ENCODE data around the gene DMXL2.
"Not testable (repeated sequence)": the region's sequence is repeated elsewhere in the genome, so short reads cannot be mapped to it uniquely, and the experiment has no call there.

DMXL2 gene

DNA sequence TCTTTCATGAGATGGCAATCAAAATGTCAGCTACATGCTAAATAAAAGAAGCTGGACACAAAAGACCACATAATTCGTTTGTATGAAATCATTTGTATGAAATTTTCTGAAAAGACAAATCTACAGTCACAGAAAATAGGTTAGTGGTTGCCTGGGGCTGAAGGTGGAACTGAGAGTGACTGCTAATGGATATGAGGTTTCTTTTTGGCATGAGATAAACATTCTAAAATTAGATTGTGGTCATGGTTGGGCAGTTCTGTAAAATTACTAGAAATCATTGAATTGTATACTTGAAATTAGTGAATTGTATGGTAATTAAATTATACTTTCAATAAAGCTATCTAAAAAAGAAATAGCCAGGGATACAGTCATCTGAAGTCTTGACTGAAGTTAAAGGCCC lies 2.7 kb upstream of the DMXL2 start:
- DNase-seq (ENCODE audit: insufficient read length, low spot score): no peak
- peak; percentile 73 for FAIRE-seq

DNA sequence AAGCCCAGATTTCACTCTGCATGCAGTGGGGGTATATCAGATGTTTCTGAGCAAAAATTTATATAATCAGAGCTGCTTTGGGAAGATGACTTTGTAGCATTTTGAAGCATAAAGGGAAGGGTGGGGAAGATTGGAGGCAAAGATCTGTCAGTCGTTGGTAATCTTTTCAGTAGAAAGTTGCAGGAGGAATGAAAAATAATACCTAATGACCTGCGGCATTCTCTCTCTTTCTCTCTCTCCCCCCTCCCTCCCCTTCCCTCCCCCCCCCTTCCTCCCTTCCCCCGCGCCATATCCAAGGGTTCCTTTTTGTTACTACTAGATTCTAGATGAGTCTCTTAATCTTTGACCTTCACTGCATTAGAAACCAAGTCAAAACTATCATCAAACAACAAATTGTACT lies 1.5 kb upstream of the DMXL2 start:
- no peak for DNase-seq (ENCODE audit: insufficient read length, low spot score)
- FAIRE-seq: no peak

DNA sequence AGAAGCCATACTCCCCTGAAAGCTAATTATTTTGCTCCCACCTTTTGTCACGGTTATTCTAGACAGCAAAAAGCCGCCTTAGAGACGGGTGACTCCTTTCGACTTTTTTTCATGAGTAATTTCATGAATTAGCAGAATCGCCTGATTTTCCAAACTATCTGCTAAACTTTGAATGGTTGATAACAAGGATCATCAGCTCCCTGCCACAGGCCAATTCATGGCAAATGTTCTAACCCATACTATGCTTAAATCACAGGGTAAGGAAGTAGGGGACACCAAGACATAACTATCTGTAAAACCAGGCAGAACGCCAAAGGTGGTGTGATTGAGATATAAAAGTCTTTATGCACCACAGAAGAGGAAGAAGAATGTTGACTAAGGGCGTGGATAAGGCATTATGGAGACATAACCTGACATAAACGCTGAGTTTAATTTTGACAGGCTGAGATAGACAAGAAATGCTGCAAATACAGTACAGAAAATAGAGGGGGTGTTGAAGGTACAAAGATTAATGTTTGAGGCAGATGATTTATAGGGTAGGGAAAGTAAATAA lies 891 bp upstream of the DMXL2 start:
- DNase-seq (ENCODE audit: insufficient read length, low spot score) (no peak), FAIRE-seq (peak; percentile 4)

DNA sequence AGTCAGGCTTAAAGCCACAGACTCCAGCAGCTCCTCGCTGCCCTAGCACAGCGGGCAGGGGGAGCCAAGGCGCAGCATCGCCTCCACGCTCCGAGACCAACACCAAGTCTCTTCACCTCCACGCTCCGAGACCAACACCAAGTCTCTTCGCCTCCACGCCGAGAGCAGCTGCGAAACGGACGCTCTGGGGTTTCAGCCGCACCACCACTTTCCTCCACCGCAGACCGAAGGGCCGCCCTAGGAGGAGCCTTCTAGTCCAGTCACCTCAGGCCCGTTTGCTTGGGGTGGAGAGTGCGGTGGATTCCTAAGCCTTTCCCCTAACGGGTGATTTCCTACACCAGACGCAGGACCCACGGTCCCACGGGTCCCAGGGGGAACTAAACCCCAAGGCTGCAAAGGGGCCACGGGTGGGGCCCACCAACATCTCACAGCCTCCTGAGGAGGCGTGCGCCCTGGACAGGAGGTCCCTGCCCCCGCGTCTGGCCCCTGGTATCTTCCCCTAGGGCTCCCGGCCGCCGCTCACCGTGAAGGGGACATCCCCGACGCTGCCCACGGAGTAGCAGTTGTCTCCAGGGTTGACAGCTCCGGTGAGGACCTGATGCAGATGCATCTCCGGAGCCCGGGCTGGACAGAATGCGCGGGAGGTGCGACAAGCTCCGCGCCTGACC lies 501 bp downstream of the DMXL2 start:
- FAIRE-seq: peak; percentile 68
- peak; percentile 18 for DNase-seq (ENCODE audit: insufficient read length, low spot score)

DNA sequence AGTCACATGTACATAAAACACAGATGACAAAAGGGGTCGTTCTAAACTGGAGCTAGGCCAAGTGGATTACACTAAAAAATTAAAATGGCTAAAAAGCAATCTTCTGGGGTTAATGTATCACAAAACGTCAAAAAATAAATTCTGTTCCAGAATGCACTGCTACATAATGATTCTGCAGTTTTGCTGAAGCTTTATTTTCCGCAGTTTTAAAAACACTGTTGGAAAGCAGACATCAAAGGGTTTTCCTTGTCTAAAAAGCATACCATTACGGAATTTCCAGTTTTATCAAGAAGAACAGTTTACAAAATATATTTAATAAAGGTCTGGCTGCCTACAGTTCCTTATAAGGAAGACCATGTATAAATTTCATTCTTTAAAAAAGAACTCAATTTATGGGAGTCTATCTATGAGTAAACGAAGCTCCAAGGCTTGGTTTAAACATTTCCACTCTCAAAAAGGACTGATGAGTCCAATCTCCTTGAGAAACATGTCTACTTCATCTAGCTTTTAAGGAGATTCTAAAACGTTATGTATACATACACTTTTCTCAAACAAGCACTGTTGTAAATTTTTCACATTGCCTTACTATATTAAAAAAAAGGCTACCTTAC lies 1.3 kb downstream of the DMXL2 start:
- DNase-seq (ENCODE audit: insufficient read length, low spot score) (no peak), FAIRE-seq (no peak)

DNA sequence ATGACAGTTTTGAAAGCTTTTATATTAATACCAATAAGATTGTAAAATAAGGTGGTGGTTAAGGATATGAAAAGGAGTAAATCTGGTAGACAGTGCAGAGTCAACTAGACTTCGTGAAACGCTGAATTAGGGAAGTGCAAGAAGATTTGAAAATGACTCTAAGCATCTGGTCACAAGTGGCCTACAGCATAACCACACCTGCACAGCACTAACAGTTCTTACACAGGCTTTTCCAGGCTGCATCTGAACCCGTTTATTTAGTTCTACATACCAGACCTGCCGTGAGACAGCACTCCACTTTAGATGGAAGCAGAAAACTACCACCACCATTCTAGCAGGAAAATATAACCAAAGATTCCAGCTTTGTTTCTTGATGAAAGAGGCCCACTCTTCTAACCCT lies 1.9 kb downstream of the DMXL2 start:
- FAIRE-seq (peak; percentile 59), DNase-seq (ENCODE audit: insufficient read length, low spot score) (no peak)

DNA sequence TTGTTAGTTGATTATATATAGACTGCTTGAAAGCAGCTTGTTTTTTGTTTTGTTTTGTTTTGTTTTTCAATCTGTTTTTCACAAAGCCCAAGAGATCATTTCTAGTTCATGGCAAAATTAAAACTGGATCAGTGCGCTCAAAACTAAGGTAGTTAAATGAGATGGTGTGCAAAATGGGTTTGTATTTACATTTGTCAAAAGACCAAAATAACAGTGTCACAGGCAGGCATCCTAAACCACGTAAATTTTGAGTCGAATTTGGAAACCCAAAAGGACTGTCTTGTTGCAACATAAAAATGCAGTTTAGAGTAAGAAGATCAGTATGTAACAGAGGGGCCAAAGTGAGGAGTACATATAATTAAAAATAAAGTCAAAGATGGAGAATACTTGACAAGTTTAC lies 2.4 kb downstream of the DMXL2 start:
- DNase-seq (ENCODE audit: insufficient read length, low spot score) (no peak), FAIRE-seq (no peak)

DNA sequence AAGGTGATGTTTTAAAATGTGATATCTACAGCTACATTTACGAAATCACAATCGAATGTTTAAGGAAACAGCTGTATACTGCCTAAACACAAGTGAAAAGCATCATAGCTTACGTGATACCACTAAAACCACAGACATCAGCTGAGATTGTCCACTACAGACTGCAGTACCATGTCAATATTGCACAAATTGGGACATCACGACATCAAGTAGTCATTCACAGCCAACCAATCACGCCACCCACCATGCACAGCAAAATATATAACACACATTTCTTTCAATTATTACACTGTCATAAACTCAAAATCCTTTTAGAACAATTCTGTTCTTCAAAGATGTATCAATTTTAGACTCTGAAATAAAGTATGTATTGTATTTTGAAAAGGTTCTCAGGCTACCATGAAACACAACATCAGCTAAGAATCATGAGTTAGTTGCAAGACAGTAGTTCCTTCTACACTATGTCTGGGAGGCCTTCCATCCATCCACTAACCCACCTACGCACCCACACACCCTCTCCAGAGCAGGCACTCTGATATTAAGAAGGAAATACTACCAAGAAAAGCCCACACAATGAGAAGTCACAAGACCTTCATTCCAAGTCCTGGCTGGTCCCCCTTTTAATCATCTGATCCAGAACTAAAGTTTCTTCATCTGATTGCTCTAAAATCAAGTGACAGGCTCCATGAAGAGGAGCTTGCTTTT lies 3.1 kb downstream of the DMXL2 start:
- DNase-seq (ENCODE audit: insufficient read length, low spot score) (no peak), FAIRE-seq (no peak)

DNA sequence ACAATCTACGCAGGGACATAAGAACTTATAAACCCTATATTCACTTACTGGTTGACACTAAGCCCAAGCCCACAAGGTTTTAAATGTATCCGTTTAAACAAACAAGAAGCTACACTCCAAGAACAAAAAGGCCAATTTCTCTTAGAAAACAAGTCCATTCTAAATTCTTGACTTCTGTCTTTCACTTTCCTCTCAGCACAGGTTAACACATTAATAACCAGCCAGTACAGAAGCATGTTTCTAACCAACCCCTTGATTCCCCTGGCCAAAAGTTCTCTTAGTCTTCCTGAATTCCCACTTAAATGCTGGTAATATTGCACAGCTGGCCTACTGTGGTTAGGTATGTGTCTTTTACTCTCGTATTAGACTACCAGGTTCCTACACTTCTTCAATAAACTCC lies 4.7 kb downstream of the DMXL2 start:
- FAIRE-seq (peak; percentile 14), DNase-seq (ENCODE audit: insufficient read length, low spot score) (no peak)

DNA sequence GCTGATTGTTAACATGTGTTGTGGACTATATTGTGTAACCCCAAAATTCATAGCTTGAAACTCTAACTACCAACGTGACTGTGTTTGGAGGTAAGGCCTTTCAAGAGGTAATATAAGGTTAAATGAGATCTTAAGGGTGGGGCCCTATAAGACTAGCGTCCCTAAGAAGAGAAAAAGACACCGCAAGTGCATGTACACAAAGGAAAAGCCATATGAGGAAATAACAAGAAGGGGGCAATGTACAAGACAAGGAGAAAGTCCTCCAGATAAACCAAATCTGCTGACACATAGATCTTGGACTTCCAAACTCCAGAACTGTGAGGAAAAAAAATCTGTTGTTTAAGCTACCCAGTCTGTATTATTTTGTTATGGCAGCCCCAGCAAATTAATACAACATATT lies 8.6 kb downstream of the DMXL2 start:
- FAIRE-seq (no peak), DNase-seq (ENCODE audit: insufficient read length, low spot score) (no peak)

DNA sequence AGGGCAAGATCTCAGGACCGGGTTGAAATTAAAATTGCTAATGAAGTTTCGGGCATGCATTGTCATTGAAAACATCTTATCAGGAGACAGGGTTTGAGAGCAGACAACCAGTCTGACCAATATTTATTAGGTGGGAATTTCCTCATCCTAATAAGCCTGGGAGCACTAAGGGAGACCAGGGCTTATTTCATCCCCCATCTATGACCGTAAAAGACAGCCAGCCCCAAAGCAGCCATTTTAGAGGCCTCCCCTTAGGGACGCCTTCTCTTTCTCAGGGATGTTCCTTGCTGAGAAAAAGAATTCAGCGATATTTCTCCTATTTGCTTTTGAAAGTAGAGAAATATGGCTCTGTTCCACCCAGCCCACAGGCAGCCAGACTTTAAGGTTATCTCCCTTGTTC lies 9.9 kb downstream of the DMXL2 start:
- not testable (repeated sequence) for DNase-seq (ENCODE audit: insufficient read length, low spot score); FAIRE-seq

DNA sequence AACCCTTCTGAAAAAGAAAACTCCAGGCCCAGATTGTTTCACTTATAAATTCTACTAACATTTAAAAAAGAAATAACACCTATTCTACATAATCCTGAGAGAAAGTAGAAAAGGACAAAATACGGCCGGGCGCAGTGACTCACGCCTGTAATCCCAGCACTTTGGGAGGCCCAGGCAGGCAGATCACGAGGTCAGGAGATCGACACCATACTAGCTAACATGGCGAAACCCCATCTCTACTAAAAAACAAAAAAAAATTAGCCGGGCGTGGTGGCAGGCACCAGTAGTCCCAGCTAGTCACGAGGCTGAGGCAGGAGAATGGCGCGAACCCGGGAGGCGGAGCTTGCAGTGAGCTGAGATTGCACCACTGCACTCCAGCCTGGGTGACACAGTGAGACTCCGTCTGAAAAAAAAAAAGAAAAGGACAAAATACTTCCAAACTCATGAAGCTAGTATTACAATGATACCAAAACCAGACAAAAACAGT lies 19.1 kb downstream of the DMXL2 start:
- not testable (repeated sequence) for FAIRE-seq; DNase-seq (ENCODE audit: insufficient read length, low spot score)

DNA sequence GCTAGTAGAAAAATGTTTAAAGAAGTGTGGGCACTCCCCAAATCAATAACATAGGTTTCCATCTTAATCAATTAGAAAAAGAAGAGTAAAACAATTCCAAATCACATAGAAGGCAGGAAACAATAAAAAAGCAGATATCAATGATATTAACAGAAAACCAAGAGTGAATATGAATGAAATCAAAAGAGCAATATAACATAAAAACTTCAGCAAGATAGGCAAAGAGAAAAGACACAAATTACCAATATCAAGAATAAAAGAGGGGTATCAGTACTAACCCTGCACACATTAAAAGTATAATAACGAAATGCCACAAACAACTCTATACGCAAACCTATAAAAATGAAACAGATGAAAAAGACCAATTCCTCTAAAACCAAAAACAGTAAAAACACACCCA lies 19.6 kb downstream of the DMXL2 start:
- no peak for FAIRE-seq

DNA sequence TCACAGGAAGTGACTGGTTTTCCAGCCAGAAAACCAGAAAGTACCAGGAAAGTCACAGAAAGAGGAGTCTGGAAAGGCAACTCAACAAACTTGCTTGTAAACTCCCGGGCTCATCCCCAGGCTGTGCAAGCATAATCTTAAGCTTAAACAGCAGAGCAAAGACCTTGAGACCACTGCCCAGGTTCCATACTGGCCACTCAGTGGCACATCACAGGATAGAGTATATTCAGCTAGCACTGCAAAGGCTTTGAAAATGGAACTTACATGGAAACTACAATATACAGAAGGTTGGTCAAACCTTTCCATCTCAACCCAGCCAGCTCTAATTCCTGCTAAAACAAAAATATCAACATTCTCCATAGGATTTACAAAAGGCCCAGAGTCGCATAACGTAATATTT lies 20.1 kb downstream of the DMXL2 start:
- no peak for FAIRE-seq
- DNase-seq (ENCODE audit: insufficient read length, low spot score): no peak

More for the DNA sequence above, 19.6 kb downstream of the DMXL2 start:
- no peak for DNase-seq (ENCODE audit: insufficient read length, low spot score)

DNA sequence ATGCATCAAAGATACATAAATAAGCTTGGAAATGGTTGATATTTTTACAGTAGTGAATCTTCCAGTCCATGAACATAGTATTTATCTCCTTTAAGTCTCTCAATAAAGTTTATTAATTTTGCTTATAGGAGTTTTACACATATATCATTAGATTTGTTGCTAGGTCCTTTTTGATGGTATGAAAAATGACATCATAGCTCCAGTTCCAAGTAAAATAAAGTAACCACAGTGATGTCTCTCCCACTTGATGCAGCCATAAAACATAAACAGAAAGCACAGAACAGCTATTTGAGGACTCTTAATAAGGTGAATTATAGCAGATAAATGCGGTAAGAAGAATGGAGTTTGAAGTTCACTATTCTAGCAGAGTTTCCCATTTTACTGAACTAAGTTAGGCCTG lies 20.8 kb downstream of the DMXL2 start:
- DNase-seq (ENCODE audit: insufficient read length, low spot score): no peak
- FAIRE-seq: no peak

DNA sequence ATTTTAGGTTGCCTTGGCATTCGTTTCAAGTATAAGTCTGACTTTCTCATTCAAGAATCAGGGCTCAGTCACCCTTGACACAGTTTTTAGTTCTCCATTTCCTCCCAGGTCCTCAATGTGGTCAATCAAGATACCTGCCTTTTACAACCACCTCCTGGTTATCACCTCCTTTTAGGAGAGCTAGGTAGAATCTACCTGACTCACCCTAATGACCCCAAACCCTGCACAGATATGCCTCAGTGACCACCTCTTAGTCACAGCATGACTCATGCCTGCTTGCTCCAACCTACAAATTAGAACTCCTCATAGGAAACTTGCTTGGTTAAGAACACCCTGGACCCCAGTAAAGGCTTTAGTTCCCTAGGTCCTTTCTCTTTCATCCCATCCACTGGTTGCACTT lies 22.5 kb downstream of the DMXL2 start:
- DNase-seq (ENCODE audit: insufficient read length, low spot score): no peak
- no peak for FAIRE-seq

DNA sequence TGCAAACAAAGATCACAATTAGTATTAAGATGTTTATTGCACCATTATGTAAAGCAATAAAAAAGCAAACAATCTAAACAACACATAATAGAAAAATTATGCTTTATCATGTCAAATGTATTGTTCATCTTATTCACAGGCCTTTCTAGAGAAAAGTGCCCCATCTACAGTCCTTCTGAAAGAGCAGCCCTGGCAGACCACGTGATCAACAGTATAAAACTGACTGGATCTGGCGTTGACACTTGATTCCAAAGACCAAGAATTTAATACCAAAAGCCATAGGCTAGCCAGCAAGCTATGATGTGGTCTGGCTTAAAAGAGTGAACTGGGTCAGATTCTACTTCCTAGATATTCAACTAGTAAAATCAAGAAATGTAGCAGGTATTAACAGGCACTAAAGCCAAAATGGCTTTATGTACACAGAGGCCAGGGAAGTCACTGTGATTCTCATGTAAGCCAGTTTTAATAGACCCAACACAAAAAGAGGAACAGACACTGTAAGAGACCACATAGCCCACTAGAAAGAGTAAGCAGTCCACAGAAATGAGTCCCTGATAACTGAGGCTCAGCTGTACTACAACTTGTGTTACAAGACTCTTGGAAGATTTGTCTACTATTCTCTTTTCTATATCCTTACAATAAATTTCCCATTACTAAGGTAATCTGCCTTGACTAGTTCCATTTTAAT lies 32.5 kb downstream of the DMXL2 start:
- no peak for DNase-seq (ENCODE audit: insufficient read length, low spot score)
- no peak for FAIRE-seq

DNA sequence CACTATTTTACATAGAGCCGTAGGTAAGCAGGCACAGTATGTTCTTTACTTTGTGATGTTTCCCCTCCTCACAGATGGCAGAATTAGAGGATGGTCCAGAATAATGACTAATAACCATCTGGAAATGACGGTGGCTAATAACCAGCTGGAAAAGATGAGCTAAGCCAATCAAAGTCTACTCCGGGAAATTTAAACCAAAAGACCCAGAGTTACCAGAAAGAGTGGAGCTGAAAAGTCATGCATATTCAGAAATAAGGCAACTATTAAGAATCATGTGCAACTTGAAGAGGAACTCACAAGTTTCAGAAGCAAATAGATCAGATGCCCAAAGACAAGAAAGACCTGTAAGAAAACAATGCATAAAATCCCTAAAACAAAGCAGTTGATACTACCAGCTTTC lies 33.6 kb downstream of the DMXL2 start:
- FAIRE-seq: no peak
- no peak for DNase-seq (ENCODE audit: insufficient read length, low spot score)

DNA sequence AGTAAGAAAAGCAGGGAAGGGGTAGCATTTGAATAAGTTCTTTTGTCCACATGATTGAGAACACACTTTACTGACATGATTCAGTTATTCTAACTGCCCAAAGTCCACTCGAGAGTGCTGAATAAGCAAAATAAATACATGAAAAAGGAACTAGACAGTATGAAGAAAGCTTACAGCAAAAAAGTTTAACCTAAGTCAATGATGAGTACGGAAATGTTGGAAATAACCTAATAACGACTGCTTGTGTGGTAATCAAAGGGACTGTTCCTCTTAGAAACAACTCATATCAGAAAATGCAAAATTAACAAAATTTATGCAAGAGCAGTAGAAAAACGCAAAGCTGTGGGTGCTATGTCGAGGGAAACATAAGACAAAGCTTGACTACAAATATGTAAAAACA lies 36.6 kb downstream of the DMXL2 start:
- DNase-seq (ENCODE audit: insufficient read length, low spot score): no peak
- no peak for FAIRE-seq

DNA sequence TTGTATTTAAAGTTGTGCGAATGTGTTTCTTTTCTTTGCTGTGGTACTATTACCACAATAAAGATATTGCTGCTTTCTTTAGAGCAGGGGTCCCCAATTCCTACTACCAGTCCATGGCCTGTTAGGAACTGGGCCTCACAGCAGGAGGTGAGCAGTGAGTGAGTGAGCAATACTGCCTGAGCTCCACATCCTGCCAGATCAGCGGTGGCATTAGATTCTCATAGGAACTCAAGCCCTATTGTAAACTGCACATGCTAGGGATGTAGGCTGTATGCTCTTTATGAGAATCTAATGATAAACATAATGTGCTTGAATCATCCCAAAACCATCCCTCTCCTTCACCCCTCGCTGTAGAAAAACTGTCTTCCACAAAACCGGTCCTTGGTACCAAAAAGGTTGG lies 41.6 kb downstream of the DMXL2 start:
- DNase-seq (ENCODE audit: insufficient read length, low spot score): no peak

DNA sequence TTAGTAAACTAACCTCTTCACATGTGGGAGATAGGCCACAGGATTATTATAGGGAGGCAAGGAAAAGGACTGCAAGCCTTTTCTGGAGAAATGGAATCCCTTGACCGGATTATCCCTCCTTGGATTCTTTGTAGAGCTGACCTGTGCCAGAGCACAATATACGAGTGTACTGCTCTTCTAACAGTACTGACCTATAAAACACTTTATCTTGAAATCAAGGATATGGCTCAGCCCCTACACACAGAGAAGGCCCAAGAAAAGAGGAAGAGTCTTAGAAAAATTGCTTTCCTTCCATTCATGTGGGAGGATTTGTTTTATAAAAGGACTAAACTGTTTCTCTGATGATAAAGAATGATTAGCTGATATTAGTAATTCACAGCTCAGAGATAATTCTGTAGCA lies 42.2 kb downstream of the DMXL2 start:
- FAIRE-seq (no peak), DNase-seq (ENCODE audit: insufficient read length, low spot score) (no peak)

More for the DNA sequence above, 41.6 kb downstream of the DMXL2 start:
- no peak for FAIRE-seq
